K562 (cell line): ENCODE data around the gene ICA1. TPM values are rescaled to one million over a fixed set of nuclear protein-coding genes. Genes with fewer than 3 reads are reported as not detected.

Source experiments
- ATAC-seq: fragments of 200-7000 bp; cut with Tn5 transposase; 3 replicates; pipeline ENCODE4 v1.9.1; 2020; ENCODE audit warnings: moderate library complexity
- BruUV-seq: library from RNA; stranded (reverse); fragments of 400-500 nt; replicated peaks from 2 replicates; lab custom pipeline; 2021; lab: Mats Ljungman, UMichigan
- CTCF ChIA-PET: fragments of 300-600 bp; formaldehyde crosslinking; extraction: SDS; loops from one replicate; lab custom pipeline; 2021; ENCODE audit warnings: low intra/inter-chr PET ratio; lab: Yijun Ruan, JAX
- POLR2A ChIA-PET: fragments of 300-600, 350-650 bp; sonication (Branson Sonifier 250); formaldehyde crosslinking; extraction: SDS; loops from one replicate; lab custom pipeline; 2021; ENCODE audit warnings: antibody characterized with exemption, inconsistent platforms; lab: Yijun Ruan, JAX
- DNase-seq, 4 experiments: peaks; one replicate each; pipeline versions ENCODE4 v3.0.0 to v3.0.0-alpha.2; 2011 to 2018; ENCODE audit warnings: low spot score in 3 of 4, mixed read lengths in 3 of 4; ENCODE audit errors: extremely low read depth in 1 of 4
- FAIRE-seq: peaks from 2 replicates; lab custom pipeline; 2011; peaks lifted over from hg19 to GRCh38; lab: Jason Lieb, UNC
- H2AFZ ChIP-seq: 2 replicates; pipeline ENCODE4 v1.6.0; 2011; ENCODE audit warnings: low read depth, low read length, control low read depth, inconsistent platforms
- H3K27ac ChIP-seq: fragments of 200-600 bp; 3 replicates; pipeline ENCODE4 v1.8.0; 2011; ENCODE audit warnings: low read depth, mild to moderate bottlenecking, control low read depth, inconsistent platforms, low read length, moderate library complexity, mixed read lengths; ENCODE audit errors: extremely low read depth
- H3K27me3 ChIP-seq, 2 experiments: fragments of 300-600 bp in 1 of 2; 2 replicates in 1 of 2; 3 replicates in 1 of 2; pipeline versions ENCODE4 v1.6.0 to v1.8.0; 2011; ENCODE audit warnings: inconsistent platforms in 2 of 2, low read length in 2 of 2, mild to moderate bottlenecking in 1 of 2, mixed read lengths in 1 of 2, moderate library complexity in 1 of 2; ENCODE audit not compliant: control insufficient read depth in 2 of 2, insufficient read depth in 2 of 2
- H3K36me3 ChIP-seq: fragments of 300-600 bp; 3 replicates; pipeline ENCODE4 v1.8.0; 2011; ENCODE audit warnings: mild to moderate bottlenecking, low read length, inconsistent platforms; ENCODE audit not compliant: control insufficient read depth, insufficient read depth
- H3K4me1 ChIP-seq, 2 experiments: fragments of 200-600 bp in 1 of 2; replicated peaks in 1 of 2; 2 replicates in 1 of 2; 3 replicates in 1 of 2; pipeline versions ENCODE4 v1.5.1 to v1.8.0; 2011; ENCODE audit warnings: inconsistent platforms in 2 of 2, low read length in 2 of 2, mild to moderate bottlenecking in 1 of 2, mixed read lengths in 1 of 2, moderate library complexity in 1 of 2; ENCODE audit not compliant: control insufficient read depth in 2 of 2, insufficient read depth in 2 of 2
- H3K4me2 ChIP-seq: 2 replicates; pipeline ENCODE4 v1.6.1; 2011; ENCODE audit warnings: low read length, control low read depth, inconsistent platforms, mixed read lengths; ENCODE audit not compliant: insufficient read depth
- H3K4me3 ChIP-seq: fragments of 200-600 bp; sonication (generic), shearing (Covaris generic); 2 replicates; pipeline ENCODE4 v1.5.1; 2016; ENCODE audit warnings: control low read depth, inconsistent platforms
- H3K79me2 ChIP-seq: fragments of 200-600 bp; 3 replicates; pipeline ENCODE4 v1.8.0; 2011; ENCODE audit warnings: low read length, inconsistent platforms; ENCODE audit not compliant: control insufficient read depth, insufficient read depth
- H3K9ac ChIP-seq, 2 experiments: 2 replicates each; pipeline versions ENCODE4 v1.6.0 to v1.6.1; 2011; ENCODE audit warnings: low read depth in 2 of 2, low read length in 2 of 2, control low read depth in 1 of 2, inconsistent platforms in 1 of 2, mild to moderate bottlenecking in 1 of 2, mixed read lengths in 1 of 2; ENCODE audit not compliant: insufficient read depth in 1 of 2
- H3K9me1 ChIP-seq: one replicate; pipeline ENCODE4 v1.6.0; 2011; ENCODE audit warnings: inconsistent platforms, mild to moderate bottlenecking, low read length, moderate library complexity; ENCODE audit not compliant: control insufficient read depth, insufficient read depth
- H3K9me3 ChIP-seq: replicated peaks from 2 replicates; pipeline ENCODE4 v1.5.1; 2011; ENCODE audit warnings: low read depth, low read length, inconsistent platforms; ENCODE audit not compliant: control insufficient read depth, insufficient read depth
- H4K20me1 ChIP-seq: replicated peaks from 2 replicates; pipeline ENCODE4 v1.6.1; 2011; ENCODE audit warnings: low read length, inconsistent platforms, mixed read lengths; ENCODE audit not compliant: control insufficient read depth, insufficient read depth
- CEBPZ ChIP-seq: fragments of 150-350 bp; IDR thresholded peaks from 2 replicates; pipeline ENCODE4 v1.6.1; 2014; ENCODE audit warnings: low read depth, mild to moderate bottlenecking, low read length, borderline replicate concordance
- CGGBP1 ChIP-seq: fragments of 250-450 bp; sonication (Bioruptor Pico); IDR thresholded peaks from 2 replicates; pipeline ENCODE4 v1.9.0; 2021; ENCODE audit warnings: mild to moderate bottlenecking
- ERF ChIP-seq: fragments of 450-650 bp; formaldehyde crosslinking; IDR thresholded peaks from 2 replicates; pipeline ENCODE4 v1.4.0; 2020; ENCODE audit warnings: mild to moderate bottlenecking, mixed read lengths
- GTF2E2 ChIP-seq: fragments of 200-800 bp; sonication (Bioruptor generic); IDR thresholded peaks from 2 replicates; pipeline ENCODE4 v1.6.1; 2016; ENCODE audit warnings: missing genetic modification characterization, missing compliant biosample characterization
- POLR2H ChIP-seq: IDR thresholded peaks from 2 replicates; pipeline ENCODE4 v1.6.1; 2016; ENCODE audit warnings: missing genetic modification characterization, low read depth, mild to moderate bottlenecking, control low read depth, missing compliant biosample characterization, moderate library complexity
- THRB ChIP-seq: fragments of 450-650 bp; formaldehyde crosslinking; conservative IDR thresholded peaks from 2 replicates; pipeline ENCODE4 v1.4.0; 2022; ENCODE audit warnings: mild to moderate bottlenecking, missing genetic modification characterization
- ZNF224 ChIP-seq: sonication (generic); formaldehyde crosslinking; IDR thresholded peaks from 2 replicates; pipeline ENCODE4 v1.8.0; 2022; ENCODE audit warnings: mild to moderate bottlenecking, missing genetic modification reagents
- ZNF639 ChIP-seq, 2 experiments: fragments of 200-800 bp in 1 of 2; sonication (Bioruptor generic) in 1 of 2; sonication (generic) in 1 of 2; formaldehyde crosslinking in 1 of 2; IDR thresholded peaks in 1 of 2; conservative IDR thresholded peaks in 1 of 2; 2 replicates each; pipeline versions ENCODE4 v1.5.0 to v1.6.1; 2016 to 2020; ENCODE audit warnings: missing compliant biosample characterization in 1 of 2, missing genetic modification characterization in 1 of 2, missing genetic modification reagents in 1 of 2
- WGBS: fragments of 100-300 bp; shearing (Covaris generic); methylation state at CpG from one replicate; pipeline ENCODE4 v1.1.6; 2016; ENCODE audit warnings: low coverage, mixed read lengths; ENCODE audit not compliant: insufficient coverage; ENCODE audit errors: missing lambda C conversion rate; 5-methylcytosine and 5-hydroxymethylcytosine counted together
- in situ Hi-C: fragments of 300-500 bp; cut with MboI; formaldehyde crosslinking; loops from 4 replicates; pipeline ENCODE4 v1.15.0; 2018; ENCODE audit warnings: inconsistent platforms, mixed read lengths
- intact Hi-C: fragments of 100-400 bp; cut with micrococcal nuclease; formaldehyde crosslinking; loops from 2 replicates; pipeline ENCODE4 v1.14.2; 2022
- polyA plus RNA-seq, 8 experiments: library from polyadenylated mRNA; depleted of rRNA in 4 of 8; stranded (reverse) in 5 of 8; unstranded in 3 of 8; fragments of >200 nt; fragmentation: Nextera tagmentation in 2 of 8; fragmentation: Illumina TruSeq in 1 of 8; extraction: Ambion mirVana in 2 of 8; extraction: Trizol in 1 of 8; gene quantifications; 2 replicates each; pipeline versions ENCODE4 v1.2.1 to v1.2.3, GENCODE V29; 2011 to 2014; ENCODE audit warnings: inconsistent platforms in 1 of 8, missing spikeins in 1 of 8
- total RNA-seq, 7 experiments: library from RNA; depleted of rRNA in 6 of 7; stranded (reverse); fragments of >200 nt in 6 of 7; fragmentation: Illumina TruSeq in 2 of 7; extraction: Trizol in 2 of 7; gene quantifications; 2 replicates each; pipeline versions ENCODE4 v1.2.1 to v1.2.3, GENCODE V29; 2011 to 2021; ENCODE audit warnings: low replicate concordance in 1 of 7
- TF ChIP-seq, protein P1 (sequence below): sonication (generic); formaldehyde crosslinking; IDR thresholded peaks from 2 replicates; pipeline ENCODE4 v1.8.0; 2023; ENCODE audit warnings: missing genetic modification reagents, mild to moderate bottlenecking, borderline replicate concordance

ICA1 gene
- total and polyA plus RNA-seq, 9 of the 15 experiments (the other 6 are each of a cell fraction or from before 2014, with no cell fraction given), result 7.1 to 22.3 (median 16.4) TPM

DNA sequence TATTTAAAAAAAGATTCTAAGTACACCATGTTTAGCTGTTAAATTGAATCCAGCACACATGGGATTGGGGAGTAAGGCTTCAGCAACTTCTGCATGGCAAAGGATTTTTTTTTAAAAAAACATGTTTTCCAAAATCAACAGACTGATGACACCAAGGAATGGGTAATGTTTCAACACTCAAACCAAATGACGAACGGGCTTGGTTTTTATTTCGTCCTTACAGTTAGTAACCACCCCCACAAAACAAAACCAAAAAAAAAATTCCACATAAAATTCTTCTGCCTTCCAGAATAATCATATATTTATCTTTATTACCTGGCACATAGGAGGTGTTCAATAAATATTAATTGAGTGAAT, 45.7 kb downstream of the ICA1 start:
- Histone ChIP-seq H2AFZ (no peak overlapping the region), H3K9me1 (no peaks in the 10 kb centered on the region), H3K27ac (no peak overlapping the region), H4K20me1 (no peaks in the 10 kb centered on the region), H3K79me2 (no peaks in the 10 kb centered on the region), H3K9ac (no peak overlapping the region), H3K4me1 (no peaks in the 10 kb centered on the region), H3K4me3 (no peak overlapping the region), H3K27me3 (no peaks in the 10 kb centered on the region), H3K9me3 (no peaks in the 10 kb centered on the region), H3K36me3 (no peaks in the 10 kb centered on the region; the same call in 2 of the 3 replicates), H3K4me2 (no peak overlapping the region)
- DNase-seq (no peak), ATAC-seq (no peak), FAIRE-seq (no peak)
- ChIA-PET POLR2A (no interaction called here), CTCF (interaction anchor here (0.7 kb wide), 1 partner anchor 1116 kb away, joined by 3 read pairs; no protein-coding TSS in a partner anchor)
- intact Hi-C loops, result loop anchor here (2.0 to 10.0 kb wide), 6 partner anchors 81 to 792 kb away; no protein-coding TSS in a partner anchor
- no TSS peak for BruUV-seq
- in situ Hi-C loops, result loop anchor here (5.0 kb wide), 1 partner anchor 789 kb away; no protein-coding TSS in a partner anchor
- 81% methylated on average over 3 of the region's 3 CpGs for WGBS
- TF ChIP-seq ZNF639 (CRISPR knock-in tag; conservative IDR thresholded peaks at IDR 0.05 in 1 of 2, IDR thresholded peaks at IDR 0.05 in 1 of 2), result no peak
- TF ChIP-seq CEBPZ, result no peak
- no peak for TF ChIP-seq CGGBP1 (CRISPR knock-in tag)
- no peak for TF ChIP-seq ZNF224 (CRISPR knock-in tag)
- TF ChIP-seq POLR2H, result no peak
- no peak for TF ChIP-seq THRB (CRISPR knock-in tag)
- TF ChIP-seq, protein P1, sequence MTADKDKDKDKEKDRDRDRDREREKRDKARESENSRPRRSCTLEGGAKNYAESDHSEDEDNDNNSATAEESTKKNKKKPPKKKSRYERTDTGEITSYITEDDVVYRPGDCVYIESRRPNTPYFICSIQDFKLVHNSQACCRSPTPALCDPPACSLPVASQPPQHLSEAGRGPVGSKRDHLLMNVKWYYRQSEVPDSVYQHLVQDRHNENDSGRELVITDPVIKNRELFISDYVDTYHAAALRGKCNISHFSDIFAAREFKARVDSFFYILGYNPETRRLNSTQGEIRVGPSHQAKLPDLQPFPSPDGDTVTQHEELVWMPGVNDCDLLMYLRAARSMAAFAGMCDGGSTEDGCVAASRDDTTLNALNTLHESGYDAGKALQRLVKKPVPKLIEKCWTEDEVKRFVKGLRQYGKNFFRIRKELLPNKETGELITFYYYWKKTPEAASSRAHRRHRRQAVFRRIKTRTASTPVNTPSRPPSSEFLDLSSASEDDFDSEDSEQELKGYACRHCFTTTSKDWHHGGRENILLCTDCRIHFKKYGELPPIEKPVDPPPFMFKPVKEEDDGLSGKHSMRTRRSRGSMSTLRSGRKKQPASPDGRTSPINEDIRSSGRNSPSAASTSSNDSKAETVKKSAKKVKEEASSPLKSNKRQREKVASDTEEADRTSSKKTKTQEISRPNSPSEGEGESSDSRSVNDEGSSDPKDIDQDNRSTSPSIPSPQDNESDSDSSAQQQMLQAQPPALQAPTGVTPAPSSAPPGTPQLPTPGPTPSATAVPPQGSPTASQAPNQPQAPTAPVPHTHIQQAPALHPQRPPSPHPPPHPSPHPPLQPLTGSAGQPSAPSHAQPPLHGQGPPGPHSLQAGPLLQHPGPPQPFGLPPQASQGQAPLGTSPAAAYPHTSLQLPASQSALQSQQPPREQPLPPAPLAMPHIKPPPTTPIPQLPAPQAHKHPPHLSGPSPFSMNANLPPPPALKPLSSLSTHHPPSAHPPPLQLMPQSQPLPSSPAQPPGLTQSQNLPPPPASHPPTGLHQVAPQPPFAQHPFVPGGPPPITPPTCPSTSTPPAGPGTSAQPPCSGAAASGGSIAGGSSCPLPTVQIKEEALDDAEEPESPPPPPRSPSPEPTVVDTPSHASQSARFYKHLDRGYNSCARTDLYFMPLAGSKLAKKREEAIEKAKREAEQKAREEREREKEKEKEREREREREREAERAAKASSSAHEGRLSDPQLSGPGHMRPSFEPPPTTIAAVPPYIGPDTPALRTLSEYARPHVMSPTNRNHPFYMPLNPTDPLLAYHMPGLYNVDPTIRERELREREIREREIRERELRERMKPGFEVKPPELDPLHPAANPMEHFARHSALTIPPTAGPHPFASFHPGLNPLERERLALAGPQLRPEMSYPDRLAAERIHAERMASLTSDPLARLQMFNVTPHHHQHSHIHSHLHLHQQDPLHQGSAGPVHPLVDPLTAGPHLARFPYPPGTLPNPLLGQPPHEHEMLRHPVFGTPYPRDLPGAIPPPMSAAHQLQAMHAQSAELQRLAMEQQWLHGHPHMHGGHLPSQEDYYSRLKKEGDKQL (CRISPR knock-in tag), result no peak
- TF ChIP-seq ERF (CRISPR knock-in tag), result no peak
- no peak for TF ChIP-seq GTF2E2 (tag)
